Mammary epithelial cell (primary cell): ENCODE measurements around the gene BPIFB2.

Source experiments
- EZH2 ChIP-seq: IDR thresholded peaks from 2 replicates; pipeline ENCODE4 v1.6.1; 2012; ENCODE audit warnings: low read length, inconsistent platforms, borderline replicate concordance
- TF ChIP-seq, protein P1 (sequence below), 2 donors: IDR thresholded peaks in 1 of 2; conservative IDR thresholded peaks in 1 of 2; 2 replicates each; pipeline ENCODE4 v1.5.1; 2011 to 2012; ENCODE audit warnings: inconsistent platforms in 2 of 2, low read length in 2 of 2, mild to moderate bottlenecking in 2 of 2, control low read depth in 1 of 2, low read depth in 1 of 2; ENCODE audit not compliant: insufficient read depth in 1 of 2; ENCODE audit errors: extremely low read depth in 1 of 2

- TF ChIP-seq, protein P1, sequence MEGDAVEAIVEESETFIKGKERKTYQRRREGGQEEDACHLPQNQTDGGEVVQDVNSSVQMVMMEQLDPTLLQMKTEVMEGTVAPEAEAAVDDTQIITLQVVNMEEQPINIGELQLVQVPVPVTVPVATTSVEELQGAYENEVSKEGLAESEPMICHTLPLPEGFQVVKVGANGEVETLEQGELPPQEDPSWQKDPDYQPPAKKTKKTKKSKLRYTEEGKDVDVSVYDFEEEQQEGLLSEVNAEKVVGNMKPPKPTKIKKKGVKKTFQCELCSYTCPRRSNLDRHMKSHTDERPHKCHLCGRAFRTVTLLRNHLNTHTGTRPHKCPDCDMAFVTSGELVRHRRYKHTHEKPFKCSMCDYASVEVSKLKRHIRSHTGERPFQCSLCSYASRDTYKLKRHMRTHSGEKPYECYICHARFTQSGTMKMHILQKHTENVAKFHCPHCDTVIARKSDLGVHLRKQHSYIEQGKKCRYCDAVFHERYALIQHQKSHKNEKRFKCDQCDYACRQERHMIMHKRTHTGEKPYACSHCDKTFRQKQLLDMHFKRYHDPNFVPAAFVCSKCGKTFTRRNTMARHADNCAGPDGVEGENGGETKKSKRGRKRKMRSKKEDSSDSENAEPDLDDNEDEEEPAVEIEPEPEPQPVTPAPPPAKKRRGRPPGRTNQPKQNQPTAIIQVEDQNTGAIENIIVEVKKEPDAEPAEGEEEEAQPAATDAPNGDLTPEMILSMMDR (conservative IDR thresholded peaks at IDR 0.05 in 1 of 2, IDR thresholded peaks at IDR 0.05 in 1 of 2; ENCODE audit: extremely low read depth in 1 of 2, insufficient read depth in 1 of 2, low read depth in 1 of 2, low read length in 2 of 2): no peak
- no peak for TF ChIP-seq EZH2
Observed at GRCh38 chr20:32989507-32990283, 17.8 kb upstream of the BPIFB2 start.
